ENCODE measurements around the gene SMAD6. TPM values are rescaled to one million over a fixed set of nuclear protein-coding genes. Genes with fewer than 3 reads are reported as not detected.

Gene SMAD6
- total RNA-seq, 3 donors from 2014 or later = 0.05 to 0.25 (median 0.08) TPM

DNA sequence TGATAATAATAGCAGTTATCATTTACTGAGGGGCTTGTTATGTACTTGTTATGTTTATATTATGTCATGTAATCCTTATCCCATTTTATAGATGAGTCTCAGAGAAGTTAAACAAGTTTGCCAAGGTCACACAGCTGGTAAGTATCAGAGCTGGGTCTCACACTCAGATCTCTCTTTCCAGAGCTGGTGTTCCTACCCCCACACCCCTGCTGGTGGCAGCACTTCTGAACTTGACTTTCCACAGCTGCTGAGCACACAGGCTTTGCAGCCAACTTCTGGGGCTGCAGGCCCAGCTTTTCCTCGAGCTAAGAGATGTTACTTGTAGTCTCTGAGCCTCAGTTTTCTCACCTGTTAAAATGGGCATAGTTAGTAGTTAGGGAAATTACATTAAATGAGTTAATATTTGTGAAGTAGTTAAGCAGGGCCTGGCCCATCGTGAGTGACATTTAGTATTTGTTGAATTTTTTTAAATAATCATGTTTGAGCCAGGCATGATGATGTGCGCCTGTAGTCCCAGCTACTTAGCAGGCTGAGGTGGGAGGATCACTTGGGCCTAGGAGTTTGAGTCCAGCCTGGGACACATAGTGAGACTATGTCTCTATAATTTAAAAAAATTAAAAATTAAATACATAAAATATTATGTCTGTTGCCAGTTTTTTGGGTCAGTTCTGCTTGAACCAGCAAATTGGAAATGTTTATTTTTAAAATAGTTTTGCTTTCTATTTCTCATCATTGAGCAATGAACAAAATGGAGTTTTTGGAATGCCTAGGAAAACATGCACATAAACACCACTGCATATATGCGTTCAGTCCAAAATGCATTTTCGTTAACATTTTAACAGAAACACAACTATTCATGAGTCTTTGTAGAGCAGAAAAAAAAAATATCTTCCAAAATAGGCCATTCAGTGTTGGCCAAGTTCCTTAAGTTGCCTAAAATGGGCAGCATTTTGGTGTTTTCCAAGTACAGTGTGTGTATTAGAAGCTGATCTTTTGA lies 87.3 kb downstream of the SMAD6 start:
- Mint-ChIP-seq H3K4me3 (no peak overlapping the region), H3K36me3 (ENCODE audit: insufficient read depth) (no peaks in the 10 kb centered on the region), H3K4me1 (ENCODE audit: low read depth) (no peaks in the 10 kb centered on the region), H3K9me3 (no peaks in the 10 kb centered on the region), H3K27me3 (ENCODE audit: low read depth) (peaks cover 4% of the 10 kb centered on the region)
- ATAC-seq (no peak), DNase-seq (no peak)

DNA sequence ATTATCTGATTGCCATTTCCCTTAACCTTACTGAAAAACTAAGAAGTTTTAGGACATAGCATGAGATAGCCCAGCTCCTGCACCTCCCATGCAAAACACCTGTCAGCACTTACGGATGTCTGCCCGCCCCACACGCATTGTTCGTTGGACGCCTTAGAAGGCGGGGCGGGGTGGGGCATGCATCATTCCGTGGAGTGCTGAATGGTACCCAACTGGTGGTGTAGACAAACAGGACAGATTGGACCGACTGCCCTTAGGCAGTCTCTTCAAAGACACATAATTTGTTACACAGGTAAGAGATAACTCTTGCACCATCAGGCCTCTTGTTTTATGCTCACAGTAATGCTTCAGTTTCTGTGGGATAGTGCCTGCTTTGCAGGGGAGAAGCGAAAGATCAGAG lies 93.8 kb downstream of the SMAD6 start:
- ATAC-seq (no peak), DNase-seq (no peak)
- no peak overlapping the region for H3K4me3 Mint-ChIP-seq
- H3K27me3 Mint-ChIP-seq (ENCODE audit: low read depth) = peaks cover 11% of the 10 kb centered on the region
- H3K9me3 Mint-ChIP-seq = no peaks in the 10 kb centered on the region
- no peaks in the 10 kb centered on the region for H3K36me3 Mint-ChIP-seq (ENCODE audit: insufficient read depth)
- no peaks in the 10 kb centered on the region for H3K4me1 Mint-ChIP-seq (ENCODE audit: low read depth)

DNA sequence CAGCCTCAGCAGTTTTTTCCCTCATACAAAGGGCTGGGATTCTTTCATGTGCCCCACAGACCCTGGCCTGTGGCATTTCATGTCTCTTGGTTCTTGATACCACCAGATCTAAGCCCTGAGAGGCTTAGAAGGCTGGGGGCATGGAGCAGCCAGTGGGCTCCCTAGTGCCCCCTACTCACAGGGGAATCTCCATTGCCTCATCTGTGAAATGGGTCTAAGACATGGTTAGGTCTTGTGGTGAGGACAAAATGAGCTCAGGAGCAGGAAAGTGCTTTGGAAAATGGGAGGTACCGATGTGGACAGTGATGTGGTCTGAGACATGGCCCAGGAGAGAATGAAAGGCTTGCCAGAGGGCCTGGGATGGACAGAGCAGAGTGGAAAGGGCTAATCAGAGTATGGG lies 94.3 kb downstream of the SMAD6 start:
- Mint-ChIP-seq H3K36me3 (ENCODE audit: insufficient read depth) (no peaks in the 10 kb centered on the region), H3K4me1 (ENCODE audit: low read depth) (no peaks in the 10 kb centered on the region), H3K4me3 (no peak overlapping the region), H3K9me3 (no peaks in the 10 kb centered on the region), H3K27me3 (ENCODE audit: low read depth) (peaks cover 13% of the 10 kb centered on the region)
- ATAC-seq = no peak
- no peak for DNase-seq

DNA sequence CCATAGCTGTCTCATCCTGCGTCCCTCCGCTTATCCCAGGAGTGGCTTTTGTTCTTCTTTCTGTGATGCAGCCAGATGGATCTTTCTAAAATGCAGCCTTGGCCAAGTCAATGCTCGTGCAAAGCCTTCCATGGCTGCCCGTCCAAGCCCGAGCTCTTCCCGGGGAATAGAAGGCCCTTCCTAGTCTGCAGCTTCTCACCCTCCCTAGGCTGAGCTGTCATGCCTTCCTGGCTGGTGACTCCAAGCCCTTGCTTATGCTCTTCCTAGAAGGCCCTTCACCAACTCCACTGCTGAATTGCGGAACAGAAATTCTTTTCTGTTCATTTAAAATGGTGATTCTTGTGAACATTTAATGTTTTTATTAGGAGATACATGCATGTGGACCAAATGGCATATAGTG lies 95.9 kb downstream of the SMAD6 start:
- DNase-seq (no peak), ATAC-seq (no peak)
- H3K27me3 Mint-ChIP-seq (ENCODE audit: low read depth) = peaks cover 15% of the 10 kb centered on the region
- no peaks in the 10 kb centered on the region for H3K36me3 Mint-ChIP-seq (ENCODE audit: insufficient read depth)
- no peaks in the 10 kb centered on the region for H3K9me3 Mint-ChIP-seq
- no peak overlapping the region for H3K4me3 Mint-ChIP-seq
- H3K4me1 Mint-ChIP-seq (ENCODE audit: low read depth) = no peaks in the 10 kb centered on the region

DNA sequence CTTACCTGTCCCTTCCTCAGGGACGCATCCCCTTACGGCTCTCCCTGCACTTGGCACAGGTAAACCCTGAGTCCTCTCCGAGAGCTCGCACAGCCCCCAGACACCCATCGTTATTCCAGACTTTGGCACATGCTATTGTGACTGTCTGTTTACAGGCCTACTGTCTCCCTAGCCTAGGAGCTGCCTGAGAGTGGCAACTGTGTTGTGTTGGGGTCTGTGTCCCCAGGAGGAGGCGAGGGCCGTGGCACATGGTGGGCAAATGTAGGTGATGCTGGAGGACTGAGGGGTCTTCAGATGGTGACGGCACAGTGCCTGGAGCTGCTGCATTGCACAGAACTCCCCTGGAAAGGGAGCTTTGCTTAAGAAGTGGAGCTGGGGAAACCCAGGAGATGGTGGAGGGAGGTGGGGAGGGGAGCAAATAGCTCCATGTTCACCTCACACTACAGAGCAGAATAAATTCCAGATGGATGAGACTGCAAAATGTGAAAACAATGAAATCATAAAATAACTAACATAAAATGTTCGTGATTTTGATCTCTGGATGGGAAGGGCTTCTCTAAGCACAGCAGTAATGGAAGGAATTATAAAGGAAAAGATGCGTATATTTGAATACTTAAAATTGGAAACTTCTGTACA lies 96.5 kb downstream of the SMAD6 start:
- no peak for ATAC-seq
- H3K9me3 Mint-ChIP-seq = no peaks in the 10 kb centered on the region

DNA sequence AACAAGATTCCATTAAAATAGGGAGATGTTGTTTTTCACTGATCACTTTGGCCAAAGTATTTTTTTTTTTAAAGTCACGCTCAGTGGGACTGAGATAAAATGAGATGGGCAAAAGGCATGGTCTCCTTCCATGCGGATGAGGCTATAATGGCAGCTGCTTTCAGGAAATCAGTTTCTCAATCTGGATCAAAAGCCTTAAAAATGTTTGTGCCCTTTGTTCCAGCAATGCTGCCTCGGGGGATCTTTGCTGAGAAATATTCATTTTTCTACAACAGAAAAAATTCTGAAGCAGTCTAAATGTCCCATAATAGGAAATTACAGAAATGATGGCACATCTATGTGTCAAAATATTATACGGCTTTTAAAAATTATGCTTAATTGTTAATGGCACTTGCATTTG lies 97.2 kb downstream of the SMAD6 start:
- Mint-ChIP-seq H3K4me1 (ENCODE audit: low read depth) (no peaks in the 10 kb centered on the region), H3K9me3 (no peaks in the 10 kb centered on the region), H3K4me3 (no peak overlapping the region), H3K36me3 (ENCODE audit: insufficient read depth) (no peaks in the 10 kb centered on the region), H3K27me3 (ENCODE audit: low read depth) (peaks cover 12% of the 10 kb centered on the region)
- ATAC-seq (no peak), DNase-seq (no peak)

More for the DNA sequence above, 96.5 kb downstream of the SMAD6 start:
- no peak for DNase-seq
- peaks cover 12% of the 10 kb centered on the region for H3K27me3 Mint-ChIP-seq (ENCODE audit: low read depth)
- H3K4me3 Mint-ChIP-seq = no peak overlapping the region
- no peaks in the 10 kb centered on the region for H3K36me3 Mint-ChIP-seq (ENCODE audit: insufficient read depth)
- H3K4me1 Mint-ChIP-seq (ENCODE audit: low read depth) = no peaks in the 10 kb centered on the region

DNA sequence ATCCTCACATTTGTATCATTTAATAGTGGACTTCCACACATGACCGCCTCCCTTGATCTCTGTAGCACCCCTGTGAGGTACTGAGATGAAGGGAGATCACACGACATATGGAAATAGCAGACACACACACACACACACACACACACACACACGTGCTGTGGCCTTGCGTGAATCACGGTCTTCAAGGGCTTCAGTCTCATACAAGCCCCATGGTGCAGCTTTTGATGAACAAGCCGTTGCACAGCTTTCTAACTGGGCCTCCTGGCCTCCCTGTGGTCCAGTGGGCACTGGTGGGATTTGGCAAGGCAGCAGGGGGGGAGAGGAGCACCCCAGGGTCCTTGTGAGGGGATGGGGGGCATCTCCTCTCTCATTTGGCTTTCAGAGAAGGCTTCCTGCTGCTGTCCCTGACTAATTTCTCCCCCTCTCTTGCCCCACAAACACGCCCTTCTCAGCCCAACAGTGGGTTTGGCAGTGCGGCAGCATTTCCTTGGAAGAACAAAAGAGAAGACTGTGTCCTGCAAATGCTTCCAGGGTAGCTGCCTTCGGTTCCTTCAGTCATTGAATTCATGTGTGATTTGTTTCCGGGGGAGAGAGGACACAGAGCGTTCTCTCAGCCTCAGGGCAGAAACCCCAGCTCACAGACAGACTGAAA lies 98.7 kb downstream of the SMAD6 start:
- ATAC-seq (no peak), DNase-seq (no peak)
- no peaks in the 10 kb centered on the region for H3K36me3 Mint-ChIP-seq (ENCODE audit: insufficient read depth)
- no peaks in the 10 kb centered on the region for H3K9me3 Mint-ChIP-seq
- H3K4me1 Mint-ChIP-seq (ENCODE audit: low read depth) = no peaks in the 10 kb centered on the region
- H3K27me3 Mint-ChIP-seq (ENCODE audit: low read depth) = peaks cover 11% of the 10 kb centered on the region
- H3K4me3 Mint-ChIP-seq = no peak overlapping the region

DNA sequence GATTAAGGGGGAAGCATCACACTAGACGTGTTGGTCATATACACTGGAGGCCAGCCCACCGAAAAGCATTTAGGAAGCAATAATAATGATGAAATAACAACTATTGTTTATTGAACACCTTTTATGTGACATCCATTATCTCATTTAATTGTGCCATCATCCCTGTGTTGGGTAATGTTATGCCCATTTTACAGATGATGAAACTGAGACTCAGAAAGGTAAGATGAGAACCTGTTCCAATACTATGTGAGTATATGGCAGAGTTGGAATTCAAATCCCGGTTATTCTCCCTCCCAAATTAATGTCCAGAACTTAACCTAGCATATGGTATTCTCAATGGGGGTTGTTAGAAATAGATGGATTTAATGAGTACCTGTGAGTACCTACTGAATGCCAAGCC lies 99.2 kb downstream of the SMAD6 start:
- H3K36me3 Mint-ChIP-seq (ENCODE audit: insufficient read depth) = no peaks in the 10 kb centered on the region
- ATAC-seq (no peak), DNase-seq (no peak)
- H3K4me3 Mint-ChIP-seq = no peak overlapping the region
- peaks cover 11% of the 10 kb centered on the region for H3K27me3 Mint-ChIP-seq (ENCODE audit: low read depth)
- H3K9me3 Mint-ChIP-seq = no peaks in the 10 kb centered on the region
- no peaks in the 10 kb centered on the region for H3K4me1 Mint-ChIP-seq (ENCODE audit: low read depth)

DNA sequence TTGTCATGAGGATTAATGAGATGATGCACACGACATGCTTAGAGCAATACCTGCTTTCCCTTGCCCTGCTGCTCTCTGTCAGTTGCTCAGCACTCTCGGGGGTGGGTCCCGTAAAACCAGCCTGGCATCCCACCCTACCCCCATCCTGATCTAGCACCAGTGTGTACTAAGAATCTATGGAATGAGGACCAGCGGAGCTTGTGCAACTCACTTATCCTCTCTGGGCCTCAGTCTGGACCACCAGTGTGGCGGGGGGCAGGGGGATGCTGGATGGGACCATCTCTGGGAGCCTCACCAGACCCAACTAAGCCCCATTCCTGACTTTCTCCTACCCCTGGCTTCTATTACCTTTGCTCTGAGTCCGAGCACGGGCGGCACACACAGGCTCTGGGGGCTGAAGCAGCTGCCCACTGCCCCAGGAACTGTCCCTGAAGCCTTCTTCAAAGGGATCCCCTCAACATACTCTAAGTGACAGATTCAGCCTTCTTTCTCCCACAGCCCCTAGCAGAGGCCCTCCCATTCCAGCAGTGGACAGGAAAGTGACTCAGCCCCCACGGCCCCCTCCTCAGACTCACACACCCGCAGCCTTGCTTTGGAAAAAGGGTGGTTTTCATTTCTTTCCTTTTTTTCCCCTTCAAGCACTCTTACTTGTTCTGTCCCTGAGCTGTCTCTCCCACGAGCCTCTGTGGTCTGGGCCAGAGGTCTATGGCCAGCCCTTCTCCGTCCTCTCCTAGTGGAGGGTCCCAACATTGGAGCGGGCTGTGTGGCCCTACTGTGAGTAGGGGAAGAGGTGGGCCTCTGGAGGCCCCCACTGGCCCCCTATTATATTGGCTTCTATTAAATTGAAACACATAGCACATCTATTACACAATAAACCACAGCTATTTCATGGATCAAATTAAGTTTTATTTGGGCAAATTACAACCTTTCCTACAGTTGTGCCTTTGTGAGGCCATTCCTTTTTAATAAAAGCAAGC lies 100.3 kb downstream of the SMAD6 start:
- Mint-ChIP-seq H3K9me3 (no peaks in the 10 kb centered on the region), H3K4me1 (ENCODE audit: low read depth) (no peaks in the 10 kb centered on the region), H3K36me3 (ENCODE audit: insufficient read depth) (no peaks in the 10 kb centered on the region), H3K27me3 (ENCODE audit: low read depth) (peaks cover 9% of the 10 kb centered on the region), H3K4me3 (no peak overlapping the region)
- ATAC-seq (no peak), DNase-seq (no peak)

DNA sequence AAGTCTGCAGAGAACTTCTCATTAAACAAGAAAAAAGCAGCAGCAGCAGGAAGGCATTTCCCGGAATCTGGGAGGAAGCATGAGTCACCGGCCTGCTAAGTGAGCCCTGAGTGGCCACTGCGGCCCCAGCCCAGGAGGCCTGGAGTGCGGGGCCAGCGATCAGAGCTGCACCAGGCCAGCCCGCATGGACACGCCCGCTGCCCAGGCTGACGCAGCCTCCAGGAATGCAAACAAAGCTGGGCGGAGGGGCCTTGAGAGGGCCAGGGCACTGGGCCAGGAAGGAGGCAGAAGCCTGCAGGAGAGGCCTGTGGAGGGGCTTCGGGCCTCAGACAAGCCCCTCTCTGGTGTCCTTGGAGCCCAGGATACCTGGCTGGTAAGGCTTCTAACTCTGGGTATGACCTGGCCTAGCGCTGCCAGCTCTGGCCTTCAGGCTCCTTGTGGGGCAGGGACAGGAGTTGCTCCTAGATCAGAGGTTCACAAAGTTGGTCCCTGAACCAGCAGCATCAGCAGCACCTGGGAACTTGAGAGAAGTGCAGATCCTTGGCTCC lies 101.2 kb downstream of the SMAD6 start:
- no peaks in the 10 kb centered on the region for H3K9me3 Mint-ChIP-seq
- no peak overlapping the region for H3K4me3 Mint-ChIP-seq
- ATAC-seq = no peak
- DNase-seq = no peak
- no peaks in the 10 kb centered on the region for H3K4me1 Mint-ChIP-seq (ENCODE audit: low read depth)
- H3K36me3 Mint-ChIP-seq (ENCODE audit: insufficient read depth) = no peaks in the 10 kb centered on the region
- H3K27me3 Mint-ChIP-seq (ENCODE audit: low read depth) = peaks cover 9% of the 10 kb centered on the region

DNA sequence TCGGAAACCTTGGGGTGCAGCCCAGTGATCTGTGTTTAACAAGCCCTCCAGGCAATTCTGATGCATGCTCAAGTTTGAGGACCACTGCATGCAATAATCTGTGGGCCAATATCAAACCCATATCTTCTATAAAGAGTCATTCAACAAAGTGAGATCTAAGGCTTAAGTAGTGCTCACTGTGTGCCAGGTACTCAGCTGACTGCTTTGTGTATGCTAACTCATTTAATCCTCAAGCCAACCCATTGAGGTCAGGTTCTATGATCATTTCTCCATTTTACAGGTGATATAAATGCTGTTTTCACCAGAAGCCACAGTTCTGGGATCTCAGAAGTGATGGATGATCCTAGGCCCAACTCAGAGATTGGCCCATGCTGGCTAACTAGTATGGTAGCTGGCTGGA lies 101.7 kb downstream of the SMAD6 start:
- H3K36me3 Mint-ChIP-seq (ENCODE audit: insufficient read depth) = no peaks in the 10 kb centered on the region
- no peak overlapping the region for H3K4me3 Mint-ChIP-seq
- H3K27me3 Mint-ChIP-seq (ENCODE audit: low read depth) = peaks cover 9% of the 10 kb centered on the region
- H3K9me3 Mint-ChIP-seq = no peaks in the 10 kb centered on the region
- DNase-seq (no peak), ATAC-seq (no peak)
- no peaks in the 10 kb centered on the region for H3K4me1 Mint-ChIP-seq (ENCODE audit: low read depth)

DNA sequence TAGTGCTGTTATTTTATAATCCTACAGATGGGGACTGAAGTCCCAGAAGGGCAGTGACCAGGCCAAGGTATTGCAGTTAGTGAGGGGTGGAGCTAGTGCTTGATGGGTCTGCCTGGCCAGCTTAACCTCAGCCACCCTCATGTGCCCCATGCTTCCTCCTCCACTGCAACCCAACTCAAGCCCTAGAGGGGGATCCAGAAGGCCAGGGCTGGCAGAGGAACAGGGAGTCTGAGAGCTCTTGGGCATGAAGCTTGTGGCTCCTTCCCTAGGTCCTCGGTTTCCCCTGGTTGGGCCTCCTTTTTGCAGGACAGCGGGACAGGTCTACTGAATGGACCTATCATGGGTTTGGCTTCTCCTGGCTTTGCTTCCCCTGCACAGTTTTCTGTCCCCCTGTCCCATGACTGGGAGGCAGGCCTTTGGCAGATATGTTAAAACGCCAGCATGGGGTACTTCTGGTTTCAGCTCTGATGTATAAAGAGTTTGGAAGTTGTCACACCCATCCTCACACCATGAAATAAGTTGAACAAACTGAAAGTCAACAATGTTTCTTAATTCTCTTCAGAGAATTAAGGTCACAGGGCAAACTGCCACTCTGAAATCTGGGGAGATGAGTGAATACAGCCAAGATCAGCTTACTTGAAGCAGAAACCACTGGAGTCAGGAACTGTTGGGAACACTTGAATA lies 103.3 kb downstream of the SMAD6 start:
- ATAC-seq = no peak
- H3K27me3 Mint-ChIP-seq (ENCODE audit: low read depth) = peaks cover 9% of the 10 kb centered on the region

DNA sequence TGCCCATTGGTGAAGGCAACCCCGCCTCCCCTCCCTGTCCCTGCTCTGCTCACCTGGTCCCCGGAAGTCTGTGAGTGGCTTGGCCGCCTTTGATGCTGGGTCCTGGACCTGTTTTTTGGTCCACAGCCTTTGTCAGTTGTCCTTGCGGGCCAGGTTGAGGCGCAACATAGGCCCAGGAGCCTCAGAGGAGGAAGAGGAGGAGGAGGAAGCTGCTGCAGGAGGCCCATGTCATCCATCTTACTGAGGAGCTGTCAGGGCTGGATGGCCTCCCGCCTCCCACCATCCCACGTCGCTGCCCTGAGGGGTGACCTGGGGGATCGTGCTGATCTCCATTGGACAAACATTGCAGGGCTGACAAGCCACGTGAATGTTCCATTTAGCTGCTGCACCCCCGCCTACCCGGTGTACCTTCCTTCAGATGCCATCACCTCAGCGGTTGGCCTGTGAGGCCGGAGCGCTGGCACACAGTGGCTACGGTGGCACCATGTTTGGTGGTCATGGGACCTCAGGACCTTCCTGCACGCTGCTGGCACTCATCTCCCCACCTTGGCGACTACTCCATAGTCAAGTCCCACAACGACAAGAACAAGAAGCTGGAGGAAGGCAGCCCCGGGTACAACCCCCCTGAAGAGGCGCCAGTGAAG lies 106.3 kb downstream of the SMAD6 start:
- Mint-ChIP-seq H3K36me3 (ENCODE audit: insufficient read depth) (no peaks in the 10 kb centered on the region), H3K9me3 (peaks cover 5% of the 10 kb centered on the region), H3K4me3 (no peak overlapping the region), H3K27me3 (ENCODE audit: low read depth) (peaks cover 6% of the 10 kb centered on the region), H3K4me1 (ENCODE audit: low read depth) (no peaks in the 10 kb centered on the region)
- no peak for DNase-seq
- ATAC-seq = no peak

More for the DNA sequence above, 103.3 kb downstream of the SMAD6 start:
- Mint-ChIP-seq H3K9me3 (no peaks in the 10 kb centered on the region), H3K36me3 (ENCODE audit: insufficient read depth) (no peaks in the 10 kb centered on the region), H3K4me3 (no peak overlapping the region), H3K4me1 (ENCODE audit: low read depth) (no peaks in the 10 kb centered on the region)
- DNase-seq = no peak

Measured in activated T-cell treated with anti-CD3 and anti-CD28 coated beads, Interleukin-2, amount 50 U/mL, for 4 hours (primary cell).